DOHH2 (cell line): ENCODE results near the gene COL4A1.

Experiments
- CTCF ChIP-seq: fragments of 200-600 bp; sonication (generic); IDR thresholded peaks from one replicate; pipeline ENCODE4 v1.5.1; 2014; ENCODE audit warnings: antibody characterized with exemption, mild to moderate bottlenecking, low read depth, low read length; ENCODE audit not compliant: poor library complexity, severe bottlenecking
- EZH2phosphoT487 ChIP-seq: fragments of 200-600 bp; sonication (generic); IDR thresholded peaks from 2 replicates; pipeline ENCODE4 v1.6.1; 2017; ENCODE audit warnings: borderline replicate concordance, mild to moderate bottlenecking, antibody characterized with exemption, low read length, moderate library complexity, mixed read lengths

- TF ChIP-seq CTCF (no peak), EZH2phosphoT487 (no peak)
These were observed 41.1 kb downstream of the COL4A1 start for GRCh38 chr13:110265682-110266430.
